Osteoblast (primary cell): ENCODE data around the gene RASAL3. TPM values are rescaled to one million over a fixed set of nuclear protein-coding genes. Genes with fewer than 3 reads are reported as not detected.

ENCODE experiments used
- DNase-seq: peaks from one replicate; pipeline ENCODE4 v3.0.0; 2011; ENCODE audit warnings: low spot score, mixed read lengths; ENCODE audit not compliant: insufficient read length; ENCODE audit errors: missing footprints
- H2AFZ ChIP-seq: 2 replicates; pipeline ENCODE4 v1.6.0; 2011; ENCODE audit warnings: mild to moderate bottlenecking, low read length
- H3K27ac ChIP-seq: 2 replicates; pipeline ENCODE4 v1.5.1; 2011; ENCODE audit warnings: mild to moderate bottlenecking, low read depth, low read length, moderate library complexity
- H3K27me3 ChIP-seq: 2 replicates; pipeline ENCODE4 v1.6.0; 2012; ENCODE audit warnings: mild to moderate bottlenecking, control low read depth, inconsistent platforms, low read length, moderate library complexity; ENCODE audit not compliant: insufficient read depth
- H3K36me3 ChIP-seq: 2 replicates; pipeline ENCODE4 v1.5.1; 2011; ENCODE audit warnings: mild to moderate bottlenecking, low read length, control low read depth, moderate library complexity; ENCODE audit not compliant: insufficient read depth
- H3K4me1 ChIP-seq: 2 replicates; pipeline ENCODE4 v1.5.1; 2011; ENCODE audit warnings: mild to moderate bottlenecking, low read length, control low read depth, moderate library complexity; ENCODE audit not compliant: insufficient read depth
- H3K4me2 ChIP-seq: 2 replicates; pipeline ENCODE4 v1.6.0; 2011; ENCODE audit warnings: mild to moderate bottlenecking, low read length; ENCODE audit not compliant: insufficient read depth
- H3K4me3 ChIP-seq: fragments of 200-600 bp; sonication (generic); 3 replicates; pipeline ENCODE4 v1.5.1; 2012; ENCODE audit warnings: mild to moderate bottlenecking, low read length, inconsistent platforms; ENCODE audit not compliant: insufficient read depth
- H3K79me2 ChIP-seq: 2 replicates; pipeline ENCODE4 v1.6.0; 2012; ENCODE audit warnings: mild to moderate bottlenecking, low read length, control low read depth, inconsistent platforms; ENCODE audit not compliant: insufficient read depth
- H3K9me3 ChIP-seq: 2 replicates; pipeline ENCODE4 v1.5.1; 2011; ENCODE audit warnings: low read depth, low read length, control low read depth
- H4K20me1 ChIP-seq: 2 replicates; pipeline ENCODE4 v1.6.0; 2012; ENCODE audit warnings: mild to moderate bottlenecking, low read length, control low read depth; ENCODE audit not compliant: insufficient read depth
- total RNA-seq: library from RNA; depleted of rRNA; stranded (reverse); fragments of >200 nt; gene quantifications from 2 replicates; pipeline ENCODE4 v1.2.3, GENCODE V29; 2012
- TF ChIP-seq, protein P1 (sequence below): IDR thresholded peaks from 2 replicates; pipeline ENCODE4 v1.5.1; 2011; ENCODE audit warnings: mild to moderate bottlenecking, low read depth, low read length, moderate library complexity; ENCODE audit errors: extremely low read depth

Gene RASAL3
- total RNA-seq, 1 donor: under 0.01 TPM

DNA sequence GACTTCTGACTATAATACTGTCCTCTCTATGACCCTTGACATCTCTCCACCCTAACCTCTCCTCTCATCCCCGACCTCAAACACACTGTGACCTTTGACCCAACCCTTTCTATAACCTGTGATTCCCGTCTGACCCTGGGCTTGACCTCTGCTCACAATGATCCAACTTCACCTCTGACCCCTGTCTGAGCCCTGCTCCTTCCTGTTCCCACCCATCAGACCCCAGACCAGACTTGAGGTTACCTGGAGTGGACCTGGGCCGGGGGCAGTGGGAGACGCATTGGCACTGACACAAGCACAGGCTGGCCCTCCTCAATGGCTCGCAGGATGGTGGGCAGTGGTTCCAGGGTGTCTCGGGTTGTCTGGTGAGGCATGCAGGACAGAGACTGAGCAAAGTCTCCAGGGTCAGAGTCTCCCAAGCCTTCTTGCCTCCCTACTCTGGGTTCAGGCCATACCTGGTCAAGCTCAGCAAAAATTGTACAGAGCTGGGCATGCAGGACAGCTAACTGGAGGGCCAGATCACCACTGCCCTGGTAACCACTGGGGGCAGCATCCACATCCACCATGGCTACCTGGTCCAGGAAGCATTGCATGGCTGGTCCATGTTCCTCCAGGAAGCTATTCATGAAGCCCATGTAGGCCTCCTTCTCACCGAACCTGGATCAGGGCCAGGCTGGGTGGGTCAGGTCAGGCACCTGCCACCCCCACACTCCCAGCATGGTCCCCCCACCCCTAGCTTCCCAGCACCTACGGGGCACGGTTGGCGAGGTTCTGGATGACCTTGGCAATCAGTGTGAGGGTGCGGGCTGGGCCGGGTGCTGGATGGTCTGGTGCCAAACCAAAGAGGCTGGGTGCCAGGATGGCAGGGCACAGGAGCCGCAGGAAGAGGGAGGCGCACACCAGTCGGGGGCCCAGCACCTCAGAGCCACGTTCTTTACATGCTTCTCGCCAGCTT, 10.2 kb downstream of the RASAL3 start:
- TF ChIP-seq, protein P1, sequence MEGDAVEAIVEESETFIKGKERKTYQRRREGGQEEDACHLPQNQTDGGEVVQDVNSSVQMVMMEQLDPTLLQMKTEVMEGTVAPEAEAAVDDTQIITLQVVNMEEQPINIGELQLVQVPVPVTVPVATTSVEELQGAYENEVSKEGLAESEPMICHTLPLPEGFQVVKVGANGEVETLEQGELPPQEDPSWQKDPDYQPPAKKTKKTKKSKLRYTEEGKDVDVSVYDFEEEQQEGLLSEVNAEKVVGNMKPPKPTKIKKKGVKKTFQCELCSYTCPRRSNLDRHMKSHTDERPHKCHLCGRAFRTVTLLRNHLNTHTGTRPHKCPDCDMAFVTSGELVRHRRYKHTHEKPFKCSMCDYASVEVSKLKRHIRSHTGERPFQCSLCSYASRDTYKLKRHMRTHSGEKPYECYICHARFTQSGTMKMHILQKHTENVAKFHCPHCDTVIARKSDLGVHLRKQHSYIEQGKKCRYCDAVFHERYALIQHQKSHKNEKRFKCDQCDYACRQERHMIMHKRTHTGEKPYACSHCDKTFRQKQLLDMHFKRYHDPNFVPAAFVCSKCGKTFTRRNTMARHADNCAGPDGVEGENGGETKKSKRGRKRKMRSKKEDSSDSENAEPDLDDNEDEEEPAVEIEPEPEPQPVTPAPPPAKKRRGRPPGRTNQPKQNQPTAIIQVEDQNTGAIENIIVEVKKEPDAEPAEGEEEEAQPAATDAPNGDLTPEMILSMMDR: peak; percentile 30
- Histone ChIP-seq H3K79me2 (no peaks in the 10 kb centered on the region), H2AFZ (no peak overlapping the region), H3K27me3 (peaks cover 30% of the 10 kb centered on the region), H3K27ac (no peak overlapping the region), H3K36me3 (no peaks in the 10 kb centered on the region), H3K4me3 (no peak overlapping the region), H3K9me3 (no peaks in the 10 kb centered on the region), H3K4me1 (peaks cover 8% of the 10 kb centered on the region), H4K20me1 (peaks cover 3% of the 10 kb centered on the region), H3K4me2 (no peak overlapping the region)
- peak; percentile 94 for DNase-seq

DNA sequence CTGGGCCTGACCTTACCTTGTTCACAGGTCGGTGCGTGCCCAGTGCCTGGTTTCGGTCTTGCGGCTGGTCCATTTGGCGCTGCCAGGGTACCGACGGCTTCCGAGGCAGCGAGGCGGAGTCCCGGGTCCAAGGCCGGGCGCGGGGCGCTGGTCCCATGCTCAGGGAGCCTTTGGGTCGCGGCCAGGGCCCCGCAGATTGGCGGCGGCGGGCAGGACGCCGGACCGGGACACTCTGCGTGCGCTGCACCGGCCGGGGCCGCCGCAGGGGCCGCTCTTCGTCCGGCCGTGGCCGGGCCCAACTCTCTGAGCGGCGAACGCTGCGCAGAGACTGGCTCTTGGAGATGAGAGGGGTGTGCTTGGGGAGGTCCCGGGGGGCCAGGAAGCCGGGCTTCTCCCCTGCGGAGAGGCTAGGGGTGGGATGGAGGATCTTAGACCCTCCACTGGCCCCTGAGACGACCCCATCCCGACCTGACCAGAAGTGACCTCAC, 11.2 kb downstream of the RASAL3 start:
- TF ChIP-seq, protein P1: peak; percentile 21
- Histone ChIP-seq H3K27ac (peak overlapping the region; percentile 37), H3K4me3 (peak overlapping the region; percentile 77), H3K9me3 (no peaks in the 10 kb centered on the region), H3K79me2 (no peaks in the 10 kb centered on the region), H3K27me3 (peaks cover 28% of the 10 kb centered on the region), H4K20me1 (peaks cover 3% of the 10 kb centered on the region), H2AFZ (peak overlapping the region; percentile 94), H3K36me3 (no peaks in the 10 kb centered on the region), H3K4me2 (peak overlapping the region; percentile 95), H3K4me1 (peaks cover 11% of the 10 kb centered on the region)
- DNase-seq: peak; percentile 96

DNA sequence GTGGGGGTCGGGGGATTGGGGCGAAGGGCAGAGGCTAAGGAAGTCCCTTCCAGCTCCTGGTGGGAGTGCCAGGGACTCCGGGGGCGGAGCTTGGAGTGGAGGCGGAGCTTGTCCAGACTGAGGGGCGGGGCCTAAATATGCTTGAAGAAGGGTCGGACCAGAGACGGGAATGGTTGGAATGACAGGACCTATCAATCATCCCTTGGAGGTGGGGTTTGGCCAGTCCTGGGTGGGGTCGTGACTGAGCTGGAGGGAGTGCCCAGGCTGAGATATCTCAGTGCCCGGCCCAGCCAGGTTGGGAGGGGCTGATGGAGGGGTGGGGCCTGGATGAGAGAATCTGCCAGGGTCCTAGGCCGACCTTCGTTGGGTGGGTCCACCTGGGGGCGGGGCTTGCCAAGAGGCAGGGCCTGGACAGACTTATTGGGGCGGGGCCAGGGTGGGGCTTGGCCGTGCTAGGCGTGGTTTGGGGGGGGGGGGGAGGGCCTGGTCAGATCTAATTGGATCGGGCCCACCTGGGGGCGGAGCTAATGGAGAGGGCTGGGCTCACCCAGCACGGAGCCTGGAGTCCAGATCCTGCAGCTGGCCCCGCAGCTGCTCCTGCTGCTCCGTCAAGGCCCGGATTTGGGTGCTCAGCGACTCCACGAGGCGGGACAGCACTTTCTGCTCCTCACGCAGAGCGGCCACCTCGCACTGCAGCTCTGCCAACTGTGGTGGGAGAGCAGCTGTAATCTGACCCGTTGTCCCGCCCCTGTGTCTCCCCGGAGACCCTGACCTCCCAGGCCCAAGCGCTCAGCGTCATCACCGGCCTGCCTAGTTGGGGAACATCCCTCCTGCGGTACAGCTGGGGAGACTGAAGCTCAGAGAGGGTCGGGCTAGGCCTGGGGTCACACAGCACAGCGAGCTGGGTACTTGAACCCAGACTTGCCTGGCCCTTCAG, 12.0 kb downstream of the RASAL3 start:
- peak overlapping the region; percentile 77 for H3K4me3 ChIP-seq
- TF ChIP-seq, protein P1: no peak
- peak; percentile 100 for DNase-seq

More for the DNA sequence above, 12.0 kb downstream of the RASAL3 start:
- peak overlapping the region; percentile 94 for H2AFZ ChIP-seq
- peaks cover 23% of the 10 kb centered on the region for H3K27me3 ChIP-seq
- no peaks in the 10 kb centered on the region for H3K9me3 ChIP-seq
- H4K20me1 ChIP-seq: peaks cover 3% of the 10 kb centered on the region
- H3K27ac ChIP-seq: peak overlapping the region; percentile 37
- no peaks in the 10 kb centered on the region for H3K79me2 ChIP-seq
- peak overlapping the region; percentile 95 for H3K4me2 ChIP-seq
- no peaks in the 10 kb centered on the region for H3K36me3 ChIP-seq
- H3K4me1 ChIP-seq: peaks cover 11% of the 10 kb centered on the region
